Measurements from ENCODE around the gene NOPCHAP1. TPM values are rescaled to one million over a fixed set of nuclear protein-coding genes. Genes with fewer than 3 reads are reported as not detected.
A peak's percentile ranks its signal among the peaks of the same experiment; 100 is the strongest.
"Not testable (repeated sequence)": the region's sequence is repeated elsewhere in the genome, so short reads cannot be mapped to it uniquely, and the experiment has no call there.

NOPCHAP1 gene
- total and polyA plus RNA-seq, 2 donors from 2014 or later, result 14.8 to 15.3 TPM

DNA sequence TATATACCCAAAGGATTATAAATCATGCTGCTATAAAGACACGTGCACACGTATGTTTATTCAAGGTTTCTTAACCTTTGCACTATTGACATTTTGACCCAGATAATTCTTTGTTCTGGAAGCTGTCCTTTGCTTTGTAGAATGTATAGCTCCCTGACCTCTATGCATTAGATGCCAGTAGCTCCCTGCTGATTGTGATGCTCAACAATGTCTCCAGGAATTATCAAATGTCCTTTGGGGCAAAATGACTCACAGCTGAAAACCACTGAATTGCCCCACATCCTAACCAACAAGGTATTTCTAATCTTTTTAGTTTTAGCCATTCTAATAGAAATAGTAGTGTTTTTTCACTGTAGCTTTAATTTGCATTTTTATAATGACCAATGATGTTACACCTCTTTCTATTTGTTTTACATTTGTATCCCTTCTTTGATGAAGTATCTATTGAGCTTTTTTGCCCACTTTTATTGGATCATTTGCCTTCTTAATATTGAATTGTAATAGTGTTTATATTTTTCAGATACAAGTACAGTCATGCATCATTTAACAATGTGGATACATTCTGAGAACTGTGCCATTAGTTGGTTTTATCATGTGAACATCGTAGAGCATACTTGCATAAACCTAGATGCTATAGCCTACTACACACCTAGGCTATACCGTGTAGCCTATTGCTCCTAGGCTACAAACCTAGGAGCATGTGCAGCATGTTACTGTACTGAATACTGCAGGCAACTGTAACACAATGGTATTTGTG is 10.4 kb upstream of the NOPCHAP1 start:
- Histone ChIP-seq H3K36me3 (ENCODE audit: control insufficient read depth in 2 of 3, insufficient read depth in 3 of 3, low read length in 3 of 3) (no peaks in the 10 kb centered on the region), H3K9ac (ENCODE audit: low read length in 3 of 3) (no peak overlapping the region), H3K4me3 (ENCODE audit: low read length in 3 of 3) (no peak overlapping the region), H3K27ac (ENCODE audit: low read depth in 2 of 2, low read length in 2 of 2) (no peak overlapping the region), H3K4me1 (ENCODE audit: control insufficient read depth in 2 of 3, insufficient read depth in 2 of 3, low read depth in 1 of 3, low read length in 3 of 3) (no peaks in the 10 kb centered on the region), H3K27me3 (ENCODE audit: control insufficient read depth, insufficient read depth, low read length) (no peaks in the 10 kb centered on the region), H3K9me3 (ENCODE audit: control insufficient read depth in 2 of 3, insufficient read depth in 1 of 3, low read length in 3 of 3) (no peaks in the 10 kb centered on the region)
- intact Hi-C loops (cut with DNase I), result no loop called here
- no peak for FAIRE-seq
- TF ChIP-seq, protein P1, sequence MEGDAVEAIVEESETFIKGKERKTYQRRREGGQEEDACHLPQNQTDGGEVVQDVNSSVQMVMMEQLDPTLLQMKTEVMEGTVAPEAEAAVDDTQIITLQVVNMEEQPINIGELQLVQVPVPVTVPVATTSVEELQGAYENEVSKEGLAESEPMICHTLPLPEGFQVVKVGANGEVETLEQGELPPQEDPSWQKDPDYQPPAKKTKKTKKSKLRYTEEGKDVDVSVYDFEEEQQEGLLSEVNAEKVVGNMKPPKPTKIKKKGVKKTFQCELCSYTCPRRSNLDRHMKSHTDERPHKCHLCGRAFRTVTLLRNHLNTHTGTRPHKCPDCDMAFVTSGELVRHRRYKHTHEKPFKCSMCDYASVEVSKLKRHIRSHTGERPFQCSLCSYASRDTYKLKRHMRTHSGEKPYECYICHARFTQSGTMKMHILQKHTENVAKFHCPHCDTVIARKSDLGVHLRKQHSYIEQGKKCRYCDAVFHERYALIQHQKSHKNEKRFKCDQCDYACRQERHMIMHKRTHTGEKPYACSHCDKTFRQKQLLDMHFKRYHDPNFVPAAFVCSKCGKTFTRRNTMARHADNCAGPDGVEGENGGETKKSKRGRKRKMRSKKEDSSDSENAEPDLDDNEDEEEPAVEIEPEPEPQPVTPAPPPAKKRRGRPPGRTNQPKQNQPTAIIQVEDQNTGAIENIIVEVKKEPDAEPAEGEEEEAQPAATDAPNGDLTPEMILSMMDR (IDR thresholded peaks at IDR 0.05; ENCODE audit: borderline replicate concordance, extremely low read depth, insufficient read depth), result no peak
- DNase-seq, result no peak

DNA sequence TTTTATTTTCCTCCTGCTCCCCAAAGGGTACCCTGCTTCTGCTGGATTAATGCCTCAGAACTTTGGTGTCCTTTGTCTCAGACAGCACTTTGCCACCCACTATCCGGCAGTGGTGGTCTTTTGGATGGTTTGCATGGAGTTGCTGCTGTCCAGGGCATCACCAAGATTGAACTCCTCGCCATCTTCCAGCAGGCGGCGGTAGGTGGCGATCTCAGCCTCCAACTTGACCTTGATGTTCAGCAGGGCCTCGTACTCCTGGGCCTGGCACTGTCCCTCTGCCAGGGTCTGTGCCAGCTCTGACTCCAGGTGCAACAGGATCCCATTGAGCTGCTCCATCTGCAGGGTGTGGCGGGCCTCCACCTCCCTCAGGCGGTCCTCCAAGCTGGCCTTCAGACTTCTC is 9.4 kb upstream of the NOPCHAP1 start:
- Histone ChIP-seq H3K4me3 (ENCODE audit: low read length in 3 of 3) (no peak overlapping the region), H3K9ac (ENCODE audit: low read length in 3 of 3) (no peak overlapping the region), H3K4me1 (ENCODE audit: control insufficient read depth in 2 of 3, insufficient read depth in 2 of 3, low read depth in 1 of 3, low read length in 3 of 3) (no peaks in the 10 kb centered on the region), H3K9me3 (ENCODE audit: control insufficient read depth in 2 of 3, insufficient read depth in 1 of 3, low read length in 3 of 3) (no peaks in the 10 kb centered on the region), H3K36me3 (ENCODE audit: control insufficient read depth in 2 of 3, insufficient read depth in 3 of 3, low read length in 3 of 3) (no peaks in the 10 kb centered on the region), H3K27me3 (ENCODE audit: control insufficient read depth, insufficient read depth, low read length) (no peaks in the 10 kb centered on the region), H3K27ac (ENCODE audit: low read depth in 2 of 2, low read length in 2 of 2) (no peak overlapping the region)
- no peak for FAIRE-seq
- intact Hi-C loops (cut with DNase I), result no loop called here
- TF ChIP-seq, protein P1 (IDR thresholded peaks at IDR 0.05; ENCODE audit: borderline replicate concordance, extremely low read depth, insufficient read depth), result no peak
- no peak for DNase-seq

DNA sequence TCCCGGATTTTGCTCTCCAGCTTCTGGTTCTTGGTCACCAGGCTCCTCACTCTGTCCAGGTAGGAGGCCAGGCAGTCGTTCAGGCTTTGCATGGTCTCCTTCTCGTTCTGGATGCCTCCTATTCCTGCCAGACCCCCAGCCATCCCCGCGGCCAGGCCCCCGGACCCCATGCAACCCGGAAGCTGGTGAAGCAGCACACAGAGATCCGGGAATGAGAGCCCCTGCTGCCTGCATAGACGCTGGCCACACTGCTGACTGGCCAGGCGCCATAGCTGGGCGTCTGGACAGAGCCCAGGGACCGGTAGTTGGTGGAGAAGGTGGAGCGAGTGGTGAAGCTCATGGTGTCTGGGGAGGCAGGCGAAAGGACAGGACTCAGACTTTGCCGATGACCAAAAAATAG is 8.4 kb upstream of the NOPCHAP1 start:
- intact Hi-C loops (cut with DNase I); H3K4me3 ChIP-seq (ENCODE audit: low read length in 3 of 3); H3K27ac ChIP-seq (ENCODE audit: low read depth in 2 of 2, low read length in 2 of 2); H3K9ac ChIP-seq (ENCODE audit: low read length in 3 of 3); FAIRE-seq; H3K36me3 ChIP-seq (ENCODE audit: control insufficient read depth in 2 of 3, insufficient read depth in 3 of 3, low read length in 3 of 3); H3K27me3 ChIP-seq (ENCODE audit: control insufficient read depth, insufficient read depth, low read length); H3K4me1 ChIP-seq (ENCODE audit: control insufficient read depth in 2 of 3, insufficient read depth in 2 of 3, low read depth in 1 of 3, low read length in 3 of 3); H3K9me3 ChIP-seq (ENCODE audit: control insufficient read depth in 2 of 3, insufficient read depth in 1 of 3, low read length in 3 of 3): not testable (repeated sequence)
- DNase-seq, result peak in 1 of 5 donors; percentile 70

DNA sequence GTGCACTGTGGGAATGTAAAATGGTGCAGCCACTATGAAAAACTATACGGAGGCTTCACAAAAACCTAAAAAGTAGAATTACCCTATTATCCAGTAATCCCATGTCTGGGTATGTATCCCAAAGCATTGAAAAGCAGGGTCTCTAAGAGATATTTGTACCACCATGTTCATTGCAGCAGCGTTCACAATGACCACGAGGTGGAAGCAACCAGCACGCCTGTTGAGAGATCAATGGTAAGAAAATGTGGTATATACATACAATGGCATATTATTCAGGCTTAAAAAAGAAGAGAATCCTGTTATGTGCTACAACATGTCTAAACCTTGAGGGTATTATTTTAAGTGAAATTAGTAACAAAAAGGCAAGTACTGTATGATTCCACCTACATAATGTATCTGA is 910 bp upstream of the NOPCHAP1 start:
- TF ChIP-seq, protein P1 (IDR thresholded peaks at IDR 0.05; ENCODE audit: borderline replicate concordance, extremely low read depth, insufficient read depth), result no peak
- no peak for FAIRE-seq
- intact Hi-C loops (cut with DNase I), result no loop called here
- no peak for DNase-seq
- Histone ChIP-seq H3K36me3 (ENCODE audit: control insufficient read depth in 2 of 3, insufficient read depth in 3 of 3, low read length in 3 of 3) (no peaks in the 10 kb centered on the region), H3K4me1 (ENCODE audit: control insufficient read depth in 2 of 3, insufficient read depth in 2 of 3, low read depth in 1 of 3, low read length in 3 of 3) (peaks cover 0 to 8% (median 3%) of the 10 kb centered on the region in 3 donors), H3K27ac (ENCODE audit: low read depth in 2 of 2, low read length in 2 of 2) (no peak overlapping the region), H3K4me3 (ENCODE audit: low read length in 3 of 3) (peak overlapping the region in 1 of 3 donors; percentile 74), H3K9ac (ENCODE audit: low read length in 3 of 3) (no peak overlapping the region), H3K27me3 (ENCODE audit: control insufficient read depth, insufficient read depth, low read length) (no peaks in the 10 kb centered on the region), H3K9me3 (ENCODE audit: control insufficient read depth in 2 of 3, insufficient read depth in 1 of 3, low read length in 3 of 3) (no peaks in the 10 kb centered on the region)

Data from kidney (tissue), 14 donors.